SK-N-SH (cell line): ENCODE data around the gene PRR36.

Experiments
- EP300 ChIP-seq, 2 experiments: IDR thresholded peaks; 2 replicates each; pipeline versions ENCODE4 v1.4.0 to v1.6.1; 2012; ENCODE audit warnings: borderline replicate concordance in 1 of 2, low read depth in 1 of 2, low read length in 1 of 2
- EZH2phosphoT487 ChIP-seq: fragments of 200-600 bp; sonication (generic); IDR thresholded peaks from 2 replicates; pipeline ENCODE4 v1.6.1; 2017; ENCODE audit warnings: low read depth, mixed run types, mild to moderate bottlenecking, antibody characterized with exemption, moderate library complexity, borderline replicate concordance
- MEF2A ChIP-seq: IDR thresholded peaks from 2 replicates; pipeline ENCODE4 v1.4.0; 2012; ENCODE audit warnings: low read depth, borderline replicate concordance
- POLR2AphosphoS5 ChIP-seq: IDR thresholded peaks from 2 replicates; pipeline ENCODE4 v1.6.1; 2012; ENCODE audit warnings: low read depth, low read length
- REST ChIP-seq: IDR thresholded peaks from 2 replicates; pipeline ENCODE4 v1.6.1; 2012; ENCODE audit warnings: mild to moderate bottlenecking, low read depth, low read length, moderate library complexity
- SIN3A ChIP-seq: IDR thresholded peaks from 2 replicates; pipeline ENCODE4 v1.6.1; 2012; ENCODE audit warnings: low read depth, mild to moderate bottlenecking, low read length, moderate library complexity, borderline replicate concordance
- SMC3 ChIP-seq: IDR thresholded peaks from 2 replicates; pipeline ENCODE4 v1.6.1; 2012; ENCODE audit warnings: low read depth, low read length, improper control_type of control experiment
- TF ChIP-seq, protein P1 (sequence below): fragments of 200-600 bp; sonication (generic); IDR thresholded peaks from 2 replicates; pipeline ENCODE4 v1.6.1; 2017; ENCODE audit warnings: antibody characterized with exemption, mild to moderate bottlenecking, moderate library complexity
- TF ChIP-seq, protein P2 (sequence below): IDR thresholded peaks from 2 replicates; pipeline ENCODE4 v1.4.0; 2012; ENCODE audit warnings: low read depth

GRCh38 chr19:7908742-7909461 lies 34.7 kb upstream of the PRR36 start:
- TF ChIP-seq, protein P1, sequence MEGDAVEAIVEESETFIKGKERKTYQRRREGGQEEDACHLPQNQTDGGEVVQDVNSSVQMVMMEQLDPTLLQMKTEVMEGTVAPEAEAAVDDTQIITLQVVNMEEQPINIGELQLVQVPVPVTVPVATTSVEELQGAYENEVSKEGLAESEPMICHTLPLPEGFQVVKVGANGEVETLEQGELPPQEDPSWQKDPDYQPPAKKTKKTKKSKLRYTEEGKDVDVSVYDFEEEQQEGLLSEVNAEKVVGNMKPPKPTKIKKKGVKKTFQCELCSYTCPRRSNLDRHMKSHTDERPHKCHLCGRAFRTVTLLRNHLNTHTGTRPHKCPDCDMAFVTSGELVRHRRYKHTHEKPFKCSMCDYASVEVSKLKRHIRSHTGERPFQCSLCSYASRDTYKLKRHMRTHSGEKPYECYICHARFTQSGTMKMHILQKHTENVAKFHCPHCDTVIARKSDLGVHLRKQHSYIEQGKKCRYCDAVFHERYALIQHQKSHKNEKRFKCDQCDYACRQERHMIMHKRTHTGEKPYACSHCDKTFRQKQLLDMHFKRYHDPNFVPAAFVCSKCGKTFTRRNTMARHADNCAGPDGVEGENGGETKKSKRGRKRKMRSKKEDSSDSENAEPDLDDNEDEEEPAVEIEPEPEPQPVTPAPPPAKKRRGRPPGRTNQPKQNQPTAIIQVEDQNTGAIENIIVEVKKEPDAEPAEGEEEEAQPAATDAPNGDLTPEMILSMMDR = no peak
- no peak for TF ChIP-seq EP300 (IDR thresholded peaks at IDR 0.05; ENCODE audit: borderline replicate concordance in 1 of 2, low read depth in 1 of 2, low read length in 1 of 2)
- TF ChIP-seq MEF2A = no peak
- no peak for TF ChIP-seq SMC3
- TF ChIP-seq EZH2phosphoT487 = no peak
- TF ChIP-seq, protein P2, sequence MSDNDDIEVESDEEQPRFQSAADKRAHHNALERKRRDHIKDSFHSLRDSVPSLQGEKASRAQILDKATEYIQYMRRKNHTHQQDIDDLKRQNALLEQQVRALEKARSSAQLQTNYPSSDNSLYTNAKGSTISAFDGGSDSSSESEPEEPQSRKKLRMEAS = no peak
- TF ChIP-seq POLR2AphosphoS5 = no peak
- no peak for TF ChIP-seq REST
- no peak for TF ChIP-seq SIN3A
